ENCODE measurements around the gene MGP. TPM values are rescaled to one million over a fixed set of nuclear protein-coding genes. Genes with fewer than 3 reads are reported as not detected.

Gene MGP
- total RNA-seq, 4 donors from 2014 or later, result 604 to 929 (median 711) TPM

- TF ChIP-seq, protein P1, sequence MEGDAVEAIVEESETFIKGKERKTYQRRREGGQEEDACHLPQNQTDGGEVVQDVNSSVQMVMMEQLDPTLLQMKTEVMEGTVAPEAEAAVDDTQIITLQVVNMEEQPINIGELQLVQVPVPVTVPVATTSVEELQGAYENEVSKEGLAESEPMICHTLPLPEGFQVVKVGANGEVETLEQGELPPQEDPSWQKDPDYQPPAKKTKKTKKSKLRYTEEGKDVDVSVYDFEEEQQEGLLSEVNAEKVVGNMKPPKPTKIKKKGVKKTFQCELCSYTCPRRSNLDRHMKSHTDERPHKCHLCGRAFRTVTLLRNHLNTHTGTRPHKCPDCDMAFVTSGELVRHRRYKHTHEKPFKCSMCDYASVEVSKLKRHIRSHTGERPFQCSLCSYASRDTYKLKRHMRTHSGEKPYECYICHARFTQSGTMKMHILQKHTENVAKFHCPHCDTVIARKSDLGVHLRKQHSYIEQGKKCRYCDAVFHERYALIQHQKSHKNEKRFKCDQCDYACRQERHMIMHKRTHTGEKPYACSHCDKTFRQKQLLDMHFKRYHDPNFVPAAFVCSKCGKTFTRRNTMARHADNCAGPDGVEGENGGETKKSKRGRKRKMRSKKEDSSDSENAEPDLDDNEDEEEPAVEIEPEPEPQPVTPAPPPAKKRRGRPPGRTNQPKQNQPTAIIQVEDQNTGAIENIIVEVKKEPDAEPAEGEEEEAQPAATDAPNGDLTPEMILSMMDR (IDR thresholded peaks at IDR 0.05), result no peak
- TF ChIP-seq POLR2AphosphoS5 (IDR thresholded peaks at IDR 0.05) (no peak), POLR2A (IDR thresholded peaks at IDR 0.05; ENCODE audit: low read depth) (no peak), EP300 (IDR thresholded peaks at IDR 0.05) (no peak)
- WGBS, result 82% methylated on average over 2 of the region's 2 CpGs
- H3K27me3 ChIP-seq, result no peaks in the 10 kb centered on the region
- H3K36me3 ChIP-seq, result peaks cover 3 to 11% (median 5%) of the 10 kb centered on the region in 4 donors
- no peak overlapping the region for H3K27ac ChIP-seq (replicated peaks in 1 of 4)
- intact Hi-C loops (cut with DNase I), result no loop called here
- DNase-seq (ENCODE audit: extremely low spot score), result no peak
- H3K9me3 ChIP-seq, result no peaks in the 10 kb centered on the region
- no peak overlapping the region for H3K4me3 ChIP-seq
- H3K4me1 ChIP-seq, result peaks cover 0 to 16% (median under 1%) of the 10 kb centered on the region in 4 donors
Measured at GRCh38 chr12:14876833-14877232, 8.8 kb downstream of the MGP start.

GRCh38 chr12:14874882-14875281 lies 10.8 kb downstream of the MGP start:
- no peak for DNase-seq (ENCODE audit: extremely low spot score)
- no peak overlapping the region for H3K27ac ChIP-seq (replicated peaks in 1 of 4)
- 74% methylated on average over 3 of the region's 3 CpGs for WGBS
- no peaks in the 10 kb centered on the region for H3K36me3 ChIP-seq
- TF ChIP-seq POLR2A (IDR thresholded peaks at IDR 0.05; ENCODE audit: low read depth) (no peak), POLR2AphosphoS5 (IDR thresholded peaks at IDR 0.05) (no peak), EP300 (IDR thresholded peaks at IDR 0.05) (no peak)
- TF ChIP-seq, protein P1 (IDR thresholded peaks at IDR 0.05), result no peak
- peaks cover 0 to 13% (median 0%) of the 10 kb centered on the region in 4 donors for H3K4me1 ChIP-seq
- no peaks in the 10 kb centered on the region for H3K27me3 ChIP-seq
- H3K4me3 ChIP-seq, result no peak overlapping the region
- H3K9me3 ChIP-seq, result no peaks in the 10 kb centered on the region
- intact Hi-C loops (cut with DNase I), result no loop called here

GRCh38 chr12:14873440-14874185 lies 12.0 kb downstream of the MGP start:
- Histone ChIP-seq H3K27ac (replicated peaks in 1 of 4) (no peak overlapping the region), H3K4me3 (no peak overlapping the region), H3K9me3 (no peaks in the 10 kb centered on the region), H3K4me1 (peaks cover 0 to 13% (median 0%) of the 10 kb centered on the region in 4 donors), H3K27me3 (no peaks in the 10 kb centered on the region), H3K36me3 (no peaks in the 10 kb centered on the region)
- TF ChIP-seq POLR2A (IDR thresholded peaks at IDR 0.05; ENCODE audit: low read depth), result no peak
- TF ChIP-seq, protein P1 (IDR thresholded peaks at IDR 0.05), result no peak
- TF ChIP-seq POLR2AphosphoS5 (IDR thresholded peaks at IDR 0.05), result no peak
- TF ChIP-seq EP300 (IDR thresholded peaks at IDR 0.05), result no peak
- WGBS, result 35% methylated on average over 1 of the region's 1 CpG
- intact Hi-C loops (cut with DNase I), result no loop called here
- no peak for DNase-seq (ENCODE audit: extremely low spot score)

DNA sequence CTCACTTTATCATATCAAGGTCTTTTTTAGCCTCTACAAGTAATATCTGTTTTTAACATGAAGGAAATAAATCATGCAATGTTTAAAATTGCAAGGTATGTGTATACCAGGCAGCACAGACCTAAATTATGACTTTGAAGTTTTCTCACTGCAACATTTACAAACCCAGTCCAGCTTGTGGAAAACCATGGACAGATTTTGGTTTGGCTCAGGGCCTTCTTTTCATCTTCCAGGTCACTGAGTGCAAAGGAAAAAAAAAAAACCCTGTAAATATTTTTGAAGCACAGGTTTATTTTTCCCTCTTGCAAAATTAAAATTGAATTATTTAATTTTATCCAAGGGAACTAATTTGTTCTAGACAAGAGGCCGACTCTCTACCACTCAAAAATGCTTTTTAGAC lies 13.8 kb downstream of the MGP start:
- Histone ChIP-seq H3K27ac (replicated peaks in 1 of 4) (no peak overlapping the region), H3K4me3 (no peak overlapping the region), H3K36me3 (no peaks in the 10 kb centered on the region), H3K27me3 (no peaks in the 10 kb centered on the region), H3K4me1 (peaks cover 0 to 13% (median 0%) of the 10 kb centered on the region in 4 donors), H3K9me3 (peaks cover 0 to 2% (median 0%) of the 10 kb centered on the region in 4 donors)
- 64% methylated on average over 1 of the region's 1 CpG for WGBS
- no peak for TF ChIP-seq POLR2AphosphoS5 (IDR thresholded peaks at IDR 0.05)
- TF ChIP-seq POLR2A (IDR thresholded peaks at IDR 0.05; ENCODE audit: low read depth), result no peak
- no peak for TF ChIP-seq EP300 (IDR thresholded peaks at IDR 0.05)
- no peak for DNase-seq (ENCODE audit: extremely low spot score)
- intact Hi-C loops (cut with DNase I), result no loop called here

DNA sequence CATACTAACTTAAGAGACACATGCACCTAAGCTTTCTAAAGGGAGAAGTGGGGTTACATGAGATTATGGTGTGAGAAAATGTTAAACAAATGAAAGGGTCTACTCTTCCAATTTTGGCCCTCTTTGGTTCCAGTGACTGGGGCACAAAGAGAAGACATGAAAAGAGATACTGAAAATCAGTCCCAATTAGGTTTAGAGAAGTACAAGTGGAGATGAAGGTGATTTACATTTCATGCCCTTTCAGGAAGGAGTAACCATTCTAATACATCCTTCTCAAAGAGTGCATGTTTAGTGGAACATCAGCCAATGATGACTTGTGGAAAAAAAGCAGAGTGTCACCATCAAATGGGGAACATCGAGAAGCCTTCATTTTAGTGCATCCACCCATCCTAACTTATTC lies 14.4 kb downstream of the MGP start:
- no peak overlapping the region for H3K27ac ChIP-seq (replicated peaks in 1 of 4)
- TF ChIP-seq, protein P1 (IDR thresholded peaks at IDR 0.05), result no peak
- TF ChIP-seq EP300 (IDR thresholded peaks at IDR 0.05) (no peak), POLR2A (IDR thresholded peaks at IDR 0.05; ENCODE audit: low read depth) (no peak), POLR2AphosphoS5 (IDR thresholded peaks at IDR 0.05) (no peak)
- DNase-seq (ENCODE audit: extremely low spot score), result no peak
- no peaks in the 10 kb centered on the region for H3K36me3 ChIP-seq
- H3K4me3 ChIP-seq, result no peak overlapping the region
- intact Hi-C loops (cut with DNase I), result no loop called here
- H3K9me3 ChIP-seq, result peaks cover 0 to 6% (median 0%) of the 10 kb centered on the region in 4 donors
- WGBS, result 64% methylated on average over 1 of the region's 1 CpG
- H3K27me3 ChIP-seq, result no peaks in the 10 kb centered on the region
- H3K4me1 ChIP-seq, result peaks cover 0 to 13% (median 0%) of the 10 kb centered on the region in 4 donors

Measured in esophagus muscularis mucosa (tissue), 4 donors.